OCI-LY7 (cell line): ENCODE results near the gene CYP3A7.

Experiments used
- EZH2phosphoT487 ChIP-seq: fragments of 200-600 bp; sonication (generic); IDR thresholded peaks from 2 replicates; pipeline ENCODE4 v1.6.1; 2018; ENCODE audit warnings: low read depth, borderline replicate concordance, mild to moderate bottlenecking, mixed run types, antibody characterized with exemption, low read length, moderate library complexity, mixed read lengths
- TF ChIP-seq, protein P1 (sequence below): fragments of 200-600 bp; sonication (generic); conservative IDR thresholded peaks from 2 replicates; pipeline ENCODE4 v1.5.1; 2014; ENCODE audit warnings: mild to moderate bottlenecking, antibody characterized with exemption, low read length, moderate library complexity, mixed read lengths

DNA sequence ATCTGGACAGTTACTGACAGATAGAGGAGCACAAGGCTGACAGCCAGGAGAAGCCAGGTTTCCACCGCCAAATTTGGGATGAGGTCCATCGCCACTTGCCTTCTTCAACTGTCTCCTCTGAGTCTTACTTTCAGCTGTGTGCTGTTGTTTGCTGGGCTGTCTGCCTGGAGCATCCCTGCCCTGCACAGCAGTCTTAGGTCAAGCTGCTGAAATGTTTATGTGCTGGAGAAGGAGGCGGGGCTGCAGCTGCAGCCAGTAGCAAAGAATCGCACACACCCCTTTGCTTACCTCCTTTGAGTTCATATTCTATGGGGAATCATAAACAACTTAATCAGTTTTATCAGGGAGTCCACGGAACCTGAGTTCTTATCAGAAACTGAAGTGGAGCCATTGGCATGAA is 35.0 kb downstream of the CYP3A7 start:
- TF ChIP-seq, protein P1, sequence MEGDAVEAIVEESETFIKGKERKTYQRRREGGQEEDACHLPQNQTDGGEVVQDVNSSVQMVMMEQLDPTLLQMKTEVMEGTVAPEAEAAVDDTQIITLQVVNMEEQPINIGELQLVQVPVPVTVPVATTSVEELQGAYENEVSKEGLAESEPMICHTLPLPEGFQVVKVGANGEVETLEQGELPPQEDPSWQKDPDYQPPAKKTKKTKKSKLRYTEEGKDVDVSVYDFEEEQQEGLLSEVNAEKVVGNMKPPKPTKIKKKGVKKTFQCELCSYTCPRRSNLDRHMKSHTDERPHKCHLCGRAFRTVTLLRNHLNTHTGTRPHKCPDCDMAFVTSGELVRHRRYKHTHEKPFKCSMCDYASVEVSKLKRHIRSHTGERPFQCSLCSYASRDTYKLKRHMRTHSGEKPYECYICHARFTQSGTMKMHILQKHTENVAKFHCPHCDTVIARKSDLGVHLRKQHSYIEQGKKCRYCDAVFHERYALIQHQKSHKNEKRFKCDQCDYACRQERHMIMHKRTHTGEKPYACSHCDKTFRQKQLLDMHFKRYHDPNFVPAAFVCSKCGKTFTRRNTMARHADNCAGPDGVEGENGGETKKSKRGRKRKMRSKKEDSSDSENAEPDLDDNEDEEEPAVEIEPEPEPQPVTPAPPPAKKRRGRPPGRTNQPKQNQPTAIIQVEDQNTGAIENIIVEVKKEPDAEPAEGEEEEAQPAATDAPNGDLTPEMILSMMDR = no peak
- no peak for TF ChIP-seq EZH2phosphoT487
